Measurements from ENCODE around the gene F10. TPM values are rescaled to one million over a fixed set of nuclear protein-coding genes. Genes with fewer than 3 reads are reported as not detected.

Gene F10
- total and polyA plus RNA-seq, 2 of the 13 experiments (the other 11 are each of a cell fraction or from before 2014, with no cell fraction given) = 58.4 to 237 TPM

DNA sequence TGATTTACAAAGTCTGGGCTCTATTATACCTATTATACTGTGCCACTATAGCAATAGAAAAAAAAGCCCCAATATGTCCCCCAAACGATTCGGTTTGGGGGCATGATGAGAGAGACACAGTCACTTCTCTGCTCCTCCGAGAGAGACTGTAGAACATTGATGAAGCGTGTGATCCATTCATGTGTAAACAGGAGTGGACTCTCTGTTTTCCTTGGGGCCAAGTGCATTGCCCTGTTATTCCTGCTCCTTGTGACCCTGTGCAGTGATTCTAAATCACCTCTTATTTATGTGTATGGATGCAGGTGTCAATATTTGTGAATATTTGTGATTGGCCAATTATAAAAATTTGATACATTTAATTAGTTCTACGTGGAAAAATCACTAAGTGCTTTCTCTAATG lies 17.0 kb downstream of the F10 start (continued):
- no peak for TF ChIP-seq ZBTB10 (CRISPR knock-in tag; IDR thresholded peaks at IDR 0.05; ENCODE audit: borderline replicate concordance)
- TF ChIP-seq PLRG1 (conservative IDR thresholded peaks at IDR 0.05) = no peak
- TF ChIP-seq RXRB (CRISPR knock-in tag; IDR thresholded peaks at IDR 0.05; ENCODE audit: borderline replicate concordance) = peak; percentile 52; the same call in 1 of the 2 replicates
- TF ChIP-seq ZNF615 (CRISPR knock-in tag; IDR thresholded peaks at IDR 0.05; ENCODE audit: borderline replicate concordance) = no peak
- peak; percentile 4; the same call in 1 of the 2 replicates for TF ChIP-seq TARDBP (CRISPR knock-in tag; IDR thresholded peaks at IDR 0.05)
- no peak for TF ChIP-seq ELF4 (CRISPR knock-in tag; IDR thresholded peaks at IDR 0.05; ENCODE audit: borderline replicate concordance)
- peak; percentile 65 for TF ChIP-seq TEAD3 (CRISPR knock-in tag; optimal IDR thresholded peaks at IDR 0.05; ENCODE audit: borderline replicate concordance)
- TF ChIP-seq ZBTB3 (CRISPR knock-in tag; IDR thresholded peaks at IDR 0.05; ENCODE audit: borderline replicate concordance, low read depth) = no peak
- no peak for TF ChIP-seq TOE1 (CRISPR knock-in tag; IDR thresholded peaks at IDR 0.05)
- TF ChIP-seq MLX (CRISPR knock-in tag; IDR thresholded peaks at IDR 0.05) = peak; percentile 84
- peak; percentile 96 for TF ChIP-seq GFI1 (CRISPR knock-in tag; IDR thresholded peaks at IDR 0.05; ENCODE audit: borderline replicate concordance)
- no peak for TF ChIP-seq NR3C1 (CRISPR knock-in tag; IDR thresholded peaks at IDR 0.05)
- TF ChIP-seq, protein P1, sequence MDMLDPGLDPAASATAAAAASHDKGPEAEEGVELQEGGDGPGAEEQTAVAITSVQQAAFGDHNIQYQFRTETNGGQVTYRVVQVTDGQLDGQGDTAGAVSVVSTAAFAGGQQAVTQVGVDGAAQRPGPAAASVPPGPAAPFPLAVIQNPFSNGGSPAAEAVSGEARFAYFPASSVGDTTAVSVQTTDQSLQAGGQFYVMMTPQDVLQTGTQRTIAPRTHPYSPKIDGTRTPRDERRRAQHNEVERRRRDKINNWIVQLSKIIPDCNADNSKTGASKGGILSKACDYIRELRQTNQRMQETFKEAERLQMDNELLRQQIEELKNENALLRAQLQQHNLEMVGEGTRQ (IDR thresholded peaks at IDR 0.05; ENCODE audit: low read depth, low read length) = no peak
- TF ChIP-seq, protein P1 (CRISPR knock-in tag; IDR thresholded peaks at IDR 0.05; ENCODE audit: borderline replicate concordance) = no peak
- TF ChIP-seq FOXC1 (CRISPR knock-in tag; IDR thresholded peaks at IDR 0.05; ENCODE audit: borderline replicate concordance) = no peak
- TF ChIP-seq ZNF337 (CRISPR knock-in tag; IDR thresholded peaks at IDR 0.05; ENCODE audit: borderline replicate concordance, low read depth) = no peak
- peak in 1 of 2 experiments; percentile 78; a peak in 3 of 4 replicates for TF ChIP-seq NR2F1 (CRISPR knock-in tag; IDR thresholded peaks at IDR 0.05)
- peak; percentile 52; the same call in 1 of the 2 replicates for TF ChIP-seq SP5 (CRISPR knock-in tag; IDR thresholded peaks at IDR 0.05; ENCODE audit: borderline replicate concordance, low read depth)
- TF ChIP-seq KDM6A (CRISPR knock-in tag; IDR thresholded peaks at IDR 0.05; ENCODE audit: low read depth) = peak; percentile 55
- no peak for TF ChIP-seq FOXA1 (IDR thresholded peaks at IDR 0.05)
- peak; percentile 79 for TF ChIP-seq FOXA1 (CRISPR knock-in tag; IDR thresholded peaks at IDR 0.05)
- no peak for TF ChIP-seq ZNF367 (CRISPR knock-in tag; IDR thresholded peaks at IDR 0.05; ENCODE audit: borderline replicate concordance)
- no peak for TF ChIP-seq ZNF737 (CRISPR knock-in tag; IDR thresholded peaks at IDR 0.05; ENCODE audit: borderline replicate concordance)
- peak; percentile 89; the same call in 1 of the 2 replicates for TF ChIP-seq HMG20A (CRISPR knock-in tag; IDR thresholded peaks at IDR 0.05; ENCODE audit: borderline replicate concordance)
- peak; percentile 3; the same call in 1 of the 2 replicates for TF ChIP-seq ZNF205 (CRISPR knock-in tag; IDR thresholded peaks at IDR 0.05)
- TF ChIP-seq TCF7 (IDR thresholded peaks at IDR 0.05; ENCODE audit: low read depth) = 0 out of 2 replicates have a peak, but pooled peaks have one; percentile 12
- TF ChIP-seq RAD51 (IDR thresholded peaks at IDR 0.05; ENCODE audit: borderline replicate concordance) = no peak
- TF ChIP-seq ZNF713 (CRISPR knock-in tag; IDR thresholded peaks at IDR 0.05) = no peak
- TF ChIP-seq FOXP1 (IDR thresholded peaks at IDR 0.05) = no peak
- TF ChIP-seq FOXP1 (CRISPR knock-in tag; IDR thresholded peaks at IDR 0.05) = peak; percentile 86
